GM21723 (cell line): ENCODE measurements around the gene RPS6KL1.

ENCODE experiments used
- ATAC-seq: cut with Tn5 transposase; IDR thresholded peaks from one replicate; pipeline ENCODE4 v1.9.1; 2021; ENCODE audit warnings: mild to moderate bottlenecking, moderate library complexity; ENCODE audit not compliant: unreplicated experiment

RPS6KL1 gene

DNA sequence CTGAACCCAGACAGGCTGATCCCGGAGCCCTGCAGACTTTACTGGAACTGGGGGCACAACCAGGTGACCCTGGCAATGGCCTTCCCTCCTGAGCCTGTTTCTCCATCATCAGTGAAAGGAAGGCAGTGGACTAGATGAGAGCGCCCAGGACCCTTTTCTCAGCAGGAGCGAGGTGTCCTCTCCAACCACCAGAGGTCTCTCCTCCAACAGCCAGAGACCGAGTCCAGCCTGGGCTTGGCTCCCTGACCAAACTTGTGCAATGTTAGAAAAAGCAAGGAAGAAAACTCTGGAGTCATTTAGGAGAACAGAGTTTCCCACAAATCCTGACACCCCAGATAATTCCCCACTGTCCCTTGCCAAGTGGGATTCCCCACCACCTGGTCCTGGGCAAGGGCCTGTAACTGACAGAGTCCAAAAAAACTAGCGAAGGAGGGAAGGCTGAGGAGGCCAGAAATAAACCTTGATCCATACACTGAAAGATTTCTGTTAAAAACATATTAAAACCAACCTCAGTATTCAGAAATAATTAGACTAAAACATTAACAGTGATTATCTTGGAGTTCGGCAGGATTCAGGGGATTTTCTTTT lies 9.0 kb downstream of the RPS6KL1 start:
- ATAC-seq: no peak

DNA sequence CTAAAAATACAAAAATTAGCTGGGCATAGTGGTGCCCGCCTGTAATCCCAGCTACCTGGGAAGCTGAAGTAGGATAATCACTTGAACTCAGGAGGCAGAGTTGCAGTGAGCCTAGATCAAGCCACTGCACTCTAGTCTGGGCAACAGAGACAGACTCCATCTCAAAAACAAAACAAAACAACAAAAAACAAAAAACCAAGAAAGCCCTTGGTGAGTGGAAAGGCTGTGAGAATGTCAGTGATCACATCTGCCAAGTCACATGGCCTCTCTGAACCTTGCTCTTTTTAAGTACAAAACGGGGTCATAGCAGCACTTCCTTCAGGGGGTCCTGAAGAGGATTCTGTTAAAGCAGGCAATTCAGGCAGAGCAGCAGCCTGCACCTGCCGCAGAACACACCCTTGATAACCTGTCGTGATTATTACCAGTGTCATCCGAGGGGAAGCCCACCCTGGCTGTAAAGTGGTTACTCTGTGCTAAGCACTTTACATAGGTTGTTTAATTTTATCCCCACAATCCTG lies 9.6 kb downstream of the RPS6KL1 start:
- no peak for ATAC-seq

DNA sequence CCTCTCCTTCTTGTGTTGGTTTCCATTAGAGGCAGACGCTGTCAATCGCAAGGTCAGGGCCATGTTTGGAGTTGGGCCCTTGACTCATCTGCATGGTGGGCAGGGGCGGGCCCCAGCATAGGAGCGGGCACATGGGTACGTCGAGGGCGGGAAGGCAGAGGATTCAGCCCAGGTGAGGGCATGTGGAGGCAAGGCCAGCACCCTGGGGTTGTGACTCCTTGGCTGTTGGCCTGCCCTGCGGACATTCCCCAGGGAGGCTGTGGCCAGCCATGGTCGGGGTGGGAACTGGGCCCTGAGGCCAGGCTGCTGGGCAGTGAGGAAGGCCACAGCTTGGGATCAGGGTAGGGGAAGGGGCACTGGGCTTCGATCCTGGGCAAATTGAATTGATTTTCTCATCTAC lies 10.3 kb downstream of the RPS6KL1 start:
- ATAC-seq: no peak

DNA sequence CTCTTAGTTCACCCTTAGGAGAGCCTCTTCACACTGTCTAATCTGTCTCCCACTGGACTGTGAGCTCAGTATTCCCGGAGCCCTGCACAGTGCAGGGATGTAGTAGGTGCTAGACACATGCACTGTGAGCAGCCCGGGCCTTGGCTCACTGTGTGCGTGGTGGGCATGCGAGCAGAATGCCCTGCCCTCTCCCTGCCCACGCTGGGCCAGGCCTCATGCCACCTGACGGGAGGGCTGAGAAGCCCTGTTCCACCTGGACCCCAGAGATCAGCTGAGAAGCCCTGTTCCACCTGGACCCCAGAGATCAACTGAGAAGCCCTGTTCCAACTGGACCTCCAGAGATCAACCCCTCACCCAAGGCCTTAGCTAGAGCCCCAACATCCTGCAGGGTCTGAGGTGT lies 10.9 kb downstream of the RPS6KL1 start:
- no peak for ATAC-seq

DNA sequence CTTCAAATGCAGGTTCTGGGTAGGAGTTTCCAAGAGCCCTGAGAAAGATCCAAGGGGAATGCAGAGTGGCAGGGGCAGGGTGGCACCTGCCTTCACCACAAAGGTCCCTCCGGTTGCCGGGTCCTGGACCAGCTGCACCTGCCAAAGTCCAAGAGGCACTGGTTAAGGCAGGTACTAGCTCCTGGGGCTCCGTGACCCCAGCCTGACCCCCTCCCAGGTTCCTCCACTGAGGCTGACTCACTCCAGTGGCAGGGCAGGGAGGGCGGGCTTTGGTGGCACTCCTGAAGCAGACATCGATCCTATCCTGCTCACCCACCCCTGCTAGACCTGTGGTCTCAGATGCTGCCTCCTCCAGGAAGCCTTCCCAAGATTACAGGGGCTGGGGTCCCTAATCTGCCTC lies 11.4 kb downstream of the RPS6KL1 start:
- no peak for ATAC-seq

DNA sequence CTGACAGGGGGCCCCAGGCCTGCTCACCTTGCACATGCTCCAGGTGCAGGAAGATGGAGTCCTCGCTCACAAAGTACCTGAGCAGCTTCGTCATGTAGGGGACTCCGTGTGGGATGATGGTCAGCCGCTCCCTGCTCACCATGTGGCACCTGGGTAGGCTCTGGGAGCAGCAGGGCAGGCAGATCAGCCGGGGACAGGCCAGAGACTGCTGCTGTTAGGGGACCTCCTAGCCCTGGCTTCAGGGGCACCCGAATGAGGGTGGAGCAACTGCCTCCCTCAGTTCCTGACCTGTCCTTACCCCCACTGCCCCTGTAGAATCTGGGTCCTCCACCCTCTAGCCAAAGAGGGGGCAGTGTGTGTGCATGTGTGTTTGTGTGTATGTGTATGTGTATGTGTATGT lies 11.8 kb downstream of the RPS6KL1 start:
- no peak for ATAC-seq

DNA sequence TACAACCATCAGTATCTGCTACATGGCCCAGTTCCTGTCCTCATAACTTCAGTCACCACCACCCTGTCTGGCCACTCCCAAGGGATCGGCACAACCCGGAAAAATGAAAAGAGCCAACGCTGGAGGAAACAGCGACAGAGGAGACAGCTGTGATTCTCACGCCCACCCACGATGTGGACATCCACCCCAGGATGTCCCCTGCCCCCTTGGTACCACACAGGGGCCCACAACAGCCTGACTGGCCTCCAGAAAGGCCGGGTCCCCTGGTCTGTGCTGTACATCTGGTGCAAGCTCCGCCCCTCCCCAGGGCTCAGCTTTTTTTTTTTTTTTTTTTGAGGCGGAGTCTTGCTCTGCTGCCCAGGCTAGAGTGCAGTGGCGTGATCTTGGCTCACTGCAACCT lies 12.5 kb downstream of the RPS6KL1 start:
- ATAC-seq: no peak

DNA sequence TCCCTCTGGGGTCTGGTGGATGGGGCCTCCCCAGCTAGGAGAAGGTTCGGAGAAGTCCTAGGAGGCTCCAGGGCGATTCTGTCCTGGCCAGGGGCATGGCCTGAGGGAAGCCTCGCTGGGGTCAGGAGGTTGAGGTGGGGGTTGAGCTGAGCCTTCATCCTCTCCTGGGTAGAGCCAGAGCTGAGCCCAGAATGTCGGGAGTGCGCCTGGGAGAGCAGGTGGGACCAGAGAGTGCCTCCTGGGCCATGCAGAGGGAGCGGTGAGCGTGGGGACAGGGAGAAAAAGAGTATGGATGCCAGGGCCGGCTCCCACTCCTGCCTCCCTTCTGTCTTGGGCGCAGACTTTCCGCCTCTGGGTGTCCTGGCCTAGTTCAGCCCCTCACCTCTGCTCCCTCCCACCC lies 13.1 kb downstream of the RPS6KL1 start:
- no peak for ATAC-seq

DNA sequence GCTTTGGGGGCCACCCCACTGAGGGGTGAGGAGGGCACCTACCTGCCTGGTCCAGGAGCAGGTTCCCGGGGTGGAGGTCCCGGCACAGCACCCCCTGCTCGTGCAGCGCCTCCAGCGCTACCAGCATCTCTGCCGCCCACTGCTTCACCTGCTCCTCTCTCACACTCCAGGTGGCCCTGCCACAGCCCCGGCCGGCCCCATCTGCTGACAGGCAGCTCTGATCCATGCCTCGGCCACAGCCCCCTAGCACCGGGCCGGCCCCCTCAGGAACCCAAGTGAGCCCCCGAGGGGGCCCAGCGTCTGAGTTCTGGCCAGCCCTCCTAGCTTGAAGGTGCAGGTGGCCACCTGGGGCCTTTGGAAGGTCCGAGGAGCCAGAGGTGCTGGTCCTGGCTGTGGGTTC lies 13.6 kb downstream of the RPS6KL1 start:
- ATAC-seq: no peak

DNA sequence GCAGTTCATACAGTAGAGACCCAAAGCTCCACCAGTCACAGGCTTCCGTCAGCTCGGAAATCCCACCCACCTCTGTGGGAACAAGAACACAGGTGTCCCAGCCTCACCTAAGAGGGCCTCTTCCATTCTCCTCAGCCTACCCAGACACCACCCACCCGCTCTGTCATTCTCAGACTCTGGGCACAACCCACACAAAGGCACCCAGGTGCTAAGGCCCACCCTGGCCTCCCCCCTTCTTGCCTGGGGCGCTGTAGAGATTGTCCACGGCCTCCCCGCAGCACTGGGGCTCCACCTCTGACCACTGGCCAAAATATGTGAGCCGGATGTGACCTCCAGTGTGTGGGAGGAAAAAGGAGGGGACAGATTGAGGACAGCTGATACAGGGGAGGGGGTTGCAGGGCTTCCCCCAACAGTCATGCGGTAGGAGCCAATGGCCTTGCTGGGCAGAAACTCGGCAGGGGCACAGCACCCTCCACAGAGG lies 14.2 kb downstream of the RPS6KL1 start:
- ATAC-seq: no peak

DNA sequence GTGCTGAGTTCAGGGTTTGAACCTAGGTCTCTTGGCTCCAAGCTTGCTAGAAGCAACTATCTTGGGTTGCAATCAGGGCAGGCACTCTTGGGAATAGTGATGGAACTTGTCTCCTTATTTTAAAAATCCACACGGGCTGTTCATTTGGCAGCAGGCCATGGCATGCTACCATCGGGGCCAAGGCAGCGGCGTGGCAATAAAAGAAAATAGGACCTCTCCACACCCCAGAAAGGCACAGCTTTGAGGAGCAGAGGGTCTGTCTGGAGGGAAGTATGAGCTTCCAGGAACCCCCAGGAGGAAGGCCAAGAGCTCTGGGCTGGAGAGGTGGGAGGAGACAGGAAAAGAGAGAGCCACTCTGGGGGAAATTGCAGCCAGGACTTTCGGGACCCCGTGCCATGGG lies 15.3 kb downstream of the RPS6KL1 start:
- no peak for ATAC-seq

DNA sequence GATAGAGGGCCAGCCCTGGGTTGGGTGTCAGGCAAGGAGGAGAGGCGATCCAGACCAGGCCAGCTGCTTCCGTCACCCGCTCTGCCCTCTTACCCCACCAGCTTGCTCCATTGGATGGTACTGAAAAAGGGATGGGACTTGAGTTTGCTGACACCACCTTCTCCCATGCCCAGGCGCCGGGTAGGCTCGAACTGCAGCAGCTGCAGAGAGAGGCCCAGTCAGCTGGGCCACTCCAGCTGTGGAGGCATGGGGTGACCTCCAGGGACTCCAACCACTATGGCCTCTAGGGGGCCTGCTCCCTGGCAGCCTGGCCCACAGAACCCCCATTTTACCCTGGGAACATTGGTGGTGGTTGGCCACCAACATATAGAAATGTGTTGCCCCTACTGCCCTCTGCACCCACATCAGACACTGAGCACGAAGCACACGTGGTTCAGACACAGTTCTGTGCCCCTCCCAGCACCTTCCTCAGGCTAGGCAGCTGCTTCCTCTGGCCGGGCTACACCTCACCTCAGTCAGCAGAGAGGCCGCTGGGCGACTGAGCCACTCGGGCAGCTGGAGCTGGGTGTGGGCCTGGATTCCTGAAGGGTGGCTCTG lies 16.0 kb downstream of the RPS6KL1 start:
- ATAC-seq: no peak

DNA sequence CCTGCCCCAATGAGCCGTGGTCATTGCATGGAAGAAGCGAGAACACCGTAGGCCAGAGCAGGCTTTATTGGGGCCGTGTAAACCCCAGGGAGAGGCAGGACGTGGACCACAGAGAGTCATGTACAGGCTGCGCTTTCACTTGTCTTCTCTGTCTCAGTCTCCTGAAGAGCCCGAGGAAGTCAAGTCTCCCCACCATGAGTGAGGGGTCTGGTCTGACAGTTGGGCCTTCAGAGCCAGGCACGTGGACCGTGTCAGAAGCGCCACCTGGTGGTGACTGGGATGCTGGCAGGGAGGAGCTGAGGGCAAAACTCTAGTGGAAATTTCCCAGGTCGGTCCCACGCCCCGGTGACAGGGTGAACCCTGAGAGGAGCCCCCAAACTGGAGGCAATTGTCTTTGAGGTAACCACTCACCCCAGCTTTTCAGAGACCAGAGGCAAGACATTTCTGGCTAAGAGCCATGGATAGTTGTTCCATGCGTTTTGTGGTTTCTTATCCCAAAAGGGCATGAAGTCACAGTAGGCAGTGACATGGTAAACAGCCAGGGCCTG lies 17.4 kb downstream of the RPS6KL1 start:
- ATAC-seq: no peak

DNA sequence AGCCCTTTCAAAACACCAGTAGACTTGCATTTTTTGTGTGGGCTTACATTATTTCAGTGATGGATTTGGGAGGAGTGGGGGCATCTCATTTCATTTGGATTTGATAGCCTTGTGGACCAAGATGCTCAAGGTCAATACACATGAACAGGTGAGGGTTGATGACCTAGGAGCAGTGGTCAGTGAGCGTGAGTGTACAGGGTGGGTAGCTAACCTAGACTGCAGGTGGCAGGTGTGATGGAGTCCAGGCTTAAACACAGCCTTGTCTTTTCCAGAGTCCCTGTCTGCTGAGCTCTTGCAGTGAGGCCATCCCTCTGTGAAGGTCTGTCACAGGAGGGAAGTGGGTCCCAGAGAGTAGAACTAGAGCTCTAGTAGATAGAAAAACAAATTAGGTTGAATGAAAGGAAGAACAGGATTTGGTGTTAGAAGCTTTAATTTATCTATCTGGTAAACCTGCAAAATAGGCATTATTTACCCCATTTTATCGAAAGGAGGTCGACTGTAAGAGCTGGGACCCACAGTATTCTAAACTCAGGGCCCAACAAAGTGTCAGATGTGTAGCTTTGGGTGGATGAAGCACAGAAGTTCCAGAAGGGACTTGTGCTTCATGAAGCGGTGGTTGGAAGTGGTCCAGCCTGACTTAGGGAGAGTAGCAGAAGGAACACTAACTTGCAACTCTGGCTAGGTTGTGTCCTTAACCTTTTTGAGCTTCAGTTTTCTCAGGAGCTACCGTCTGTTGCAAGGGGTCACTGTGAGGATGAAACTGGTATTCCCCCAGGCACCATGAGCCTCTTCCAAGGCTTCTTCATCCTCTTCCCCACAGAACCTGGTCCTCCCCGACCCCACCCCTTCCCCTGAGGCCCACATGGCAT lies 18.2 kb downstream of the RPS6KL1 start:
- no peak for ATAC-seq

DNA sequence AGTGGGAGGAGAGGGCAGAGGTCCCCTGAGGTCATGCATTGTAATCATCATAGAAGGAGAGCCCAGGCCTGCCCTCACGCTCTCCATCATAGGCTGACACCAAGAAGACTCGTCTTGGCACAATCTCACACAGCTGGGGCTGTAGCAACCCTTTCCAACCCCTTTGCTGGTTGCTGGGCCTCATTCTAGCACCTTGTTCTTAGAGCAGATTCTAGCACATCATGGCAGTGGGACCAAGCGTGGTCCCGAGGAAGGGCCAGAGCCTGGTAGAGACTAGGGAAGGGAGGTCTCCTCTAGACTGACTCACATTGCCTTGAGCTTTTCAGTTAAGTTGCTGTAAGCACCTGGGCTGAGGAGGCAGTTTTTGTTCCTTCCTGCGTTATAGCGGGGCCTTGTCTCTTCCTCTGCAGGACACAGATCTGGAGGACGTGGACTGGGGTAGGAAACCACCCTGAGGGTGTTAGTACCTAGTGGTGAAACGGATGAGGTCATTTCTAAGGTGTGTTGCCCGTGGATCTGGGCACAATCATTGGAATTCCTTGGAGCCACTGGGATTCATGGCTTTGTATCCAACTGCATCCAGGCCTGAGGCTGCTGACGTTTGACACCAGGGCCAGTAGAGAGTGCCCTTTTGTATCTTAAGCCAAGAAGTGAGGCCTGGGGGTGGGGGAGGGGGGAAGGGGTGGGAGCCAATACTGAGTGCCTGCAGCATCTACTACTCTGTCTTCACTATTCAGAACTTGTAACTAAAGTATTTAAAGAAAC lies 19.9 kb downstream of the RPS6KL1 start:
- no peak for ATAC-seq

DNA sequence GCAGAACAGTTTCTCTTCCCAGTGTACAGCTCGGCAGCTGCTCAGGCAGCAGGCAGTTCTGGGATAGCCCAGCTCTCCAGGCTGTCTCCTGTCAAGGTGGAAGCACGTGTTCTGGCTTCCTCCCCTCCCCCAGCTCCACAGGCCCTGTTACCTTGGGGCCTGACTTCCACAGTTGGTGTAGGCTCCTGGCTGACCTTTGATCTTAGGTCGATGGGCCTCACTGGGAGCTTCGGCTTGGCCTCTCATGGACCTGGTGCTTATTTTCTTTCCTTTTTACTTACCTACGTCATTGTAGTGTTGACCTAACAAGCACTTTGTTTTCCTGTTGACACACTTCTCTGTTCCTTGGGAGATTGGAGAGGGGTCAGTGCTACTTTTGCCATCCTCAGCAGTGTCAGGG lies 24.4 kb downstream of the RPS6KL1 start:
- ATAC-seq: no peak

DNA sequence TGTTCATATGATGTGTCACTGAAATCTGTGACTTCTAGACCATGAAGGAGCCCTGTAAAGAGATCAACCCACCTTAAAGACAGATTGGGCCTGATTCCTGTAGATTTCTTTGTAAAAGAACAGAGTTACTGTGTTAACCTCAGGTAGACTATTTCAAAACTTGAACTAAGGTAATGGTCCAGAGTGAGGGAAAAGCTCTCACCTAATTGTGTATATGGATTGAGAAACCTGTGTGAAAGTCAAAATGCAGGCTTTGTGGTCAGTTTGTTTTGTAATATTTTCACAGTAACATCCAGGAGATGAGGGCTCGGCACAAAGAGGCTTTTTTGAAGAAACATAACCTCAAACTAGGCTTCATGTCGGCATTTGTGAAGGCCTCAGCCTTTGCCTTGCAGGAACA lies 25.0 kb downstream of the RPS6KL1 start:
- ATAC-seq: no peak

DNA sequence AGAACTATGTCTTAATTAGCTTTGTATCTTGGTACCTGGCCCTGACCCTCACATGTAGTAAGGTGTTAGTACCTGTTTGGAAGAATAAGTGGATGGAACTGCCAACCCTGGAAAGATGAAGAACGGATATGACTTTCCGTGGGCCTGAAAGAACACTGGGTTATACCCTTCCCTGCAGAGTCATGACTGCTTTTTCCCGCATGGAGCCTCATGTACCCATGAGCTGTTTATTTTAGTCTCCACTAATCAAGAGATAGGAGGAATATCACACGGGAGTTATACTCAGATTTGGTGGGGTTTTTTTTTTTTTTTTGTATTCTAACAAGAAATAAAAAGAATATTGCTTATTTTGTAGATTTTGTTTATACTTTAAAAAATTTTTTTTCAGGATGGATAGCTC lies 25.4 kb downstream of the RPS6KL1 start:
- no peak for ATAC-seq

DNA sequence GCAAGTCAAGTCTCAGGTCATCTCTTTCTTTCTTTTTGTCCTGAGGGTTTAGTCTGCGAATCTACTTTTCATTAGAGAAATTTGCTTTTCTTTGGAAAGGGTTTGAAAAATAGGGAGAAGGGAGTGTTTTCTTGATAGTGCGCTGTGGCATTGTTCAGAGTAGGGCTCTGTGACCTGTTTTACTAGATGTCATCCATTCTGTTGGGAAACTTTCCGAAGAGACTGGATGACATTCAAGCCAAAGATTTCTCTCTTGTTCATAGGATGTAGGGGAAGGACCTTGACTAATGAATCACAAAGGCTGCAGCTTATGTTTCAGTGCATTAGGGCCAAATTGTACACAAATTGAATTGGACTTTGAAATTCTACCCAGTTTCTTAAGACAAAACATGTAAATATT lies 26.7 kb downstream of the RPS6KL1 start:
- ATAC-seq: no peak

DNA sequence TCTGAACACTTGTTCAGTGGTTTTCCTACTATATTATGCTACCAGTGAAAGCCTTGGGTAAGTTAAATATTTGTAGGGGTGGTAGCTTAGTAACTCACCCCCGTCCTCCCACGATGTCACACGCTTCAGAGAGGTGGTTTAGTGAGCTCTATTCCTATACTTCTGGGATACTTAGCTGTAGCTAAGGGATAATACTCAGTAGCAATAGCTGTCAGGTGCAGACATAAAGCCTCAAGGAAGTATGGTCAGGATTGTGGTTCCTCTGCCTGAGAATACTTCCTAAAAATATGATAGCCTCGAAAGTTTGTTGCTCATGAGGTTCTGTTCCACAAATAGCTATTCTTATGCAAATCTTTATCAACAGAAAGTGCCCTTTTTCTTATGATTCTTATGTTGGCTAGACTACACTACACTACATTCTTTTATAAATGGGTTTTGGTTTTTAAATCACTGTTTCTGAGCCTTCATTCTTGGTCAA lies 29.4 kb downstream of the RPS6KL1 start:
- peak; percentile 63 for ATAC-seq

DNA sequence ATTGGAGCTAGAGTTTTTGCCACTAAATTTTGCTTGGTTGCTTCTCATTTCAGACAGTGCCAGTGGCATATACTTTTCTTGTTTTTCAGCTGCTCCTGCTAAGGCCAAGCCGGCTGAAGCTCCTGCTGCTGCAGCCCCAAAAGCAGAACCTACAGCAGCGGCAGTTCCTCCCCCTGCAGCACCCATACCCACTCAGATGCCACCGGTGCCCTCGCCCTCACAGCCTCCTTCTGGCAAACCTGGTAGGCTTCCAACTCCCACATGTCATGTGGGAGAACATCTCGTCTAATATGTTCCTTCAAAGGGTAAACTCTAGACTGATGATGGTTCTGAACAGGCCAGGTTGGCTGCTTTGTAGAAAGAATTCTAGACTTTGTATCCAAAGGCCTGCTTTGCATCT lies 30.3 kb downstream of the RPS6KL1 start:
- no peak for ATAC-seq
